ENCODE measurements around the gene CLEC19A. TPM values are rescaled to one million over a fixed set of nuclear protein-coding genes. Genes with fewer than 3 reads are reported as not detected.
"Not testable (repeated sequence)": the region's sequence is repeated elsewhere in the genome, so short reads cannot be mapped to it uniquely, and the experiment has no call there.

Gene CLEC19A
- total RNA-seq, 1 experiment from 2014 or later: not detected

DNA sequence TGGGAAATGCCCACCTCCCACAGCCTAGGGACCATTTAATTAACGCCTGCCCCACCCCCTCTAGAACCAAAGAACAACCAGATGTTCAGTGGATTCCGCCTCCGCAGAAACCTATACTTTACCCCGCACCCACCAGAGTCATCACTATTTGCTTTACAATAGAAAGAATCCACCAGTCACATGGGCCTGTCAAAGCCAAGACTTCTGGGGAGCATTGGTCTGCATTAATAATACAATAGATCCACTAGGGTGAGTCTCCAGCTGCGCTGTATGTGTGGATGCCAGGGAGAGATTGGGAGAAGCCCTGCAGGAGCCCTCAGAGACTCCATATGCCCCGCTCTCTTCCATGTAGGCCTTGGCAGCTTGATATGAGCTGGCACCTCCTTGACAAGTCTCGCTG is 31.3 kb downstream of the CLEC19A start:
- Histone ChIP-seq H3K9me3 (ENCODE audit: control insufficient read depth, insufficient read depth, low read depth, low read length) (no peaks in the 10 kb centered on the region), H3K27ac (ENCODE audit: low read length) (no peak overlapping the region), H3K36me3 (ENCODE audit: control insufficient read depth, insufficient read depth, low read length) (no peaks in the 10 kb centered on the region), H3K4me3 (ENCODE audit: low read depth in 2 of 2, low read length in 2 of 2) (no peak overlapping the region), H3K27me3 (ENCODE audit: control insufficient read depth, insufficient read depth, low read length) (peaks cover 2% of the 10 kb centered on the region; the same call in 1 of the 2 replicates), H3K4me1 (ENCODE audit: control insufficient read depth, insufficient read depth, low read length) (no peaks in the 10 kb centered on the region)
- POLR2A ChIA-PET: no interaction called here
- TF ChIP-seq, protein P1, sequence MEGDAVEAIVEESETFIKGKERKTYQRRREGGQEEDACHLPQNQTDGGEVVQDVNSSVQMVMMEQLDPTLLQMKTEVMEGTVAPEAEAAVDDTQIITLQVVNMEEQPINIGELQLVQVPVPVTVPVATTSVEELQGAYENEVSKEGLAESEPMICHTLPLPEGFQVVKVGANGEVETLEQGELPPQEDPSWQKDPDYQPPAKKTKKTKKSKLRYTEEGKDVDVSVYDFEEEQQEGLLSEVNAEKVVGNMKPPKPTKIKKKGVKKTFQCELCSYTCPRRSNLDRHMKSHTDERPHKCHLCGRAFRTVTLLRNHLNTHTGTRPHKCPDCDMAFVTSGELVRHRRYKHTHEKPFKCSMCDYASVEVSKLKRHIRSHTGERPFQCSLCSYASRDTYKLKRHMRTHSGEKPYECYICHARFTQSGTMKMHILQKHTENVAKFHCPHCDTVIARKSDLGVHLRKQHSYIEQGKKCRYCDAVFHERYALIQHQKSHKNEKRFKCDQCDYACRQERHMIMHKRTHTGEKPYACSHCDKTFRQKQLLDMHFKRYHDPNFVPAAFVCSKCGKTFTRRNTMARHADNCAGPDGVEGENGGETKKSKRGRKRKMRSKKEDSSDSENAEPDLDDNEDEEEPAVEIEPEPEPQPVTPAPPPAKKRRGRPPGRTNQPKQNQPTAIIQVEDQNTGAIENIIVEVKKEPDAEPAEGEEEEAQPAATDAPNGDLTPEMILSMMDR (IDR thresholded peaks at IDR 0.05): no peak
- no peak for TF ChIP-seq TCF7L2 (IDR thresholded peaks at IDR 0.05; ENCODE audit: low read depth, low read length)
- TF ChIP-seq, protein P2, sequence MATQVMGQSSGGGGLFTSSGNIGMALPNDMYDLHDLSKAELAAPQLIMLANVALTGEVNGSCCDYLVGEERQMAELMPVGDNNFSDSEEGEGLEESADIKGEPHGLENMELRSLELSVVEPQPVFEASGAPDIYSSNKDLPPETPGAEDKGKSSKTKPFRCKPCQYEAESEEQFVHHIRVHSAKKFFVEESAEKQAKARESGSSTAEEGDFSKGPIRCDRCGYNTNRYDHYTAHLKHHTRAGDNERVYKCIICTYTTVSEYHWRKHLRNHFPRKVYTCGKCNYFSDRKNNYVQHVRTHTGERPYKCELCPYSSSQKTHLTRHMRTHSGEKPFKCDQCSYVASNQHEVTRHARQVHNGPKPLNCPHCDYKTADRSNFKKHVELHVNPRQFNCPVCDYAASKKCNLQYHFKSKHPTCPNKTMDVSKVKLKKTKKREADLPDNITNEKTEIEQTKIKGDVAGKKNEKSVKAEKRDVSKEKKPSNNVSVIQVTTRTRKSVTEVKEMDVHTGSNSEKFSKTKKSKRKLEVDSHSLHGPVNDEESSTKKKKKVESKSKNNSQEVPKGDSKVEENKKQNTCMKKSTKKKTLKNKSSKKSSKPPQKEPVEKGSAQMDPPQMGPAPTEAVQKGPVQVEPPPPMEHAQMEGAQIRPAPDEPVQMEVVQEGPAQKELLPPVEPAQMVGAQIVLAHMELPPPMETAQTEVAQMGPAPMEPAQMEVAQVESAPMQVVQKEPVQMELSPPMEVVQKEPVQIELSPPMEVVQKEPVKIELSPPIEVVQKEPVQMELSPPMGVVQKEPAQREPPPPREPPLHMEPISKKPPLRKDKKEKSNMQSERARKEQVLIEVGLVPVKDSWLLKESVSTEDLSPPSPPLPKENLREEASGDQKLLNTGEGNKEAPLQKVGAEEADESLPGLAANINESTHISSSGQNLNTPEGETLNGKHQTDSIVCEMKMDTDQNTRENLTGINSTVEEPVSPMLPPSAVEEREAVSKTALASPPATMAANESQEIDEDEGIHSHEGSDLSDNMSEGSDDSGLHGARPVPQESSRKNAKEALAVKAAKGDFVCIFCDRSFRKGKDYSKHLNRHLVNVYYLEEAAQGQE (IDR thresholded peaks at IDR 0.05; ENCODE audit: insufficient read depth in 1 of 2, low read depth in 2 of 2, low read length in 1 of 2): no peak
- TF ChIP-seq POLR2AphosphoS5 (IDR thresholded peaks at IDR 0.05; ENCODE audit: low read depth, low read length): no peak
- ATAC-seq (no peak), DNase-seq (ENCODE audit: low read depth, low spot score) (no peak)
- CTCF ChIA-PET: no interaction called here
- BruUV-seq (replicated peaks): no TSS peak
- intact Hi-C loops (cut with micrococcal nuclease; ENCODE audit: unreplicated experiment): no loop called here
- in situ Hi-C loops (cut with HindIII; ENCODE audit: low pct_unique_long_range_greater_than_20kb, low sequenced_read_pairs): no loop called here

DNA sequence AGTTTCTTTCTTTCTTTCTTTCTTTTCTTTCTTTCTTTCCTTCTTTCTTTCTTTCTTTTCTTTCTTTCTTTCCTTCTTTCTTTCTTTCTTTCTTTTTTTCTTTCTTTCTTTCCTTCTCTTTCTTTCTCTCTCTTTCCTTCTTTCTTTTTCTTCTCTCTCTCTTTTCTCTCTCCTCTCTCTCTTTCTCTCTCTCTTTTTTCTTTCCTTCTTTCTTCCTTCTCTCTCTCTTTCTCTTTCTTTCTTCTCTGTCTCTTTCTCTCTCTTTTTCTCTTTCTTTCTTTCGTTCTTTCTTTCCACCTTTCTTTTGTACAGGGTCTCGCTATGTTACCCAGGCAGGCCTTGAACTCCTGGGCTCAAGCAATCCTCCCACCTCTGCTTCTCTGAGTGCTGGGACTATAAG is 35.7 kb downstream of the CLEC19A start:
- DNase-seq (ENCODE audit: low read depth, low spot score); H3K4me1 ChIP-seq (ENCODE audit: control insufficient read depth, insufficient read depth, low read length); H3K27ac ChIP-seq (ENCODE audit: low read length); CTCF ChIA-PET; H3K36me3 ChIP-seq (ENCODE audit: control insufficient read depth, insufficient read depth, low read length); H3K27me3 ChIP-seq (ENCODE audit: control insufficient read depth, insufficient read depth, low read length); H3K4me3 ChIP-seq (ENCODE audit: low read depth in 2 of 2, low read length in 2 of 2); BruUV-seq (replicated peaks); in situ Hi-C loops (cut with HindIII; ENCODE audit: low pct_unique_long_range_greater_than_20kb, low sequenced_read_pairs); intact Hi-C loops (cut with micrococcal nuclease; ENCODE audit: unreplicated experiment); H3K9me3 ChIP-seq (ENCODE audit: control insufficient read depth, insufficient read depth, low read depth, low read length); ATAC-seq; POLR2A ChIA-PET: not testable (repeated sequence)

DNA sequence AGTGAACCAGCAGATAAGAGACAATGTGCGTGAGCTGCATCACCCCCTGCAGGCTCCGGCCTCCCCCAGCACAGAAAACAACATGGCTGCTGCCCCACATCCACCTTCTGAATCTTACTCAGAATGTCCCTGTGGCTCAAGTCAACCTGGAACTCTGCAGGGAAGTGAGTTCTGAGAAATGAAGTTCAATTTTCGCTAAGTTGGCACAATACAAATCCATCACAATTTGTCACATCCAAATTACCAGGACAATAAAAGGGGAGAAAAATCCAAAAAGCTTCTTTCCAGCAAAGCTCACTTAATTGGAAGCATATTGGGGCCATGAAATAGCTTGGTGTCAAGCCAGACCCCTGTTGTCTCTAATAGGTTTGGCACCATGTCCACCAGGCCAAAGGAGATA is 38.1 kb downstream of the CLEC19A start:
- Histone ChIP-seq H3K4me1 (ENCODE audit: control insufficient read depth, insufficient read depth, low read length) (no peaks in the 10 kb centered on the region), H3K36me3 (ENCODE audit: control insufficient read depth, insufficient read depth, low read length) (no peaks in the 10 kb centered on the region), H3K27me3 (ENCODE audit: control insufficient read depth, insufficient read depth, low read length) (peaks cover 2% of the 10 kb centered on the region; the same call in 1 of the 2 replicates), H3K9me3 (ENCODE audit: control insufficient read depth, insufficient read depth, low read depth, low read length) (no peaks in the 10 kb centered on the region), H3K4me3 (ENCODE audit: low read depth in 2 of 2, low read length in 2 of 2) (no peak overlapping the region), H3K27ac (ENCODE audit: low read length) (no peak overlapping the region)
- in situ Hi-C loops (cut with HindIII; ENCODE audit: low pct_unique_long_range_greater_than_20kb, low sequenced_read_pairs) (no loop called here), intact Hi-C loops (cut with micrococcal nuclease; ENCODE audit: unreplicated experiment) (no loop called here)
- TF ChIP-seq SIN3A (IDR thresholded peaks at IDR 0.05; ENCODE audit: borderline replicate concordance, insufficient read depth, low read depth, low read length): no peak
- TF ChIP-seq, protein P2 (IDR thresholded peaks at IDR 0.05; ENCODE audit: insufficient read depth in 1 of 2, low read depth in 2 of 2, low read length in 1 of 2): no peak
- TF ChIP-seq TCF7L2 (IDR thresholded peaks at IDR 0.05; ENCODE audit: low read depth, low read length): no peak
- TF ChIP-seq, protein P1 (IDR thresholded peaks at IDR 0.05): no peak
- ATAC-seq: no peak
- BruUV-seq (replicated peaks): no TSS peak
- no peak for DNase-seq (ENCODE audit: low read depth, low spot score)
- ChIA-PET CTCF (no interaction called here), POLR2A (no interaction called here)

Data from Panc1 (cell line).